Iris pigment epithelial cell (primary cell): ENCODE measurements around the gene ATG16L2.
"Not testable (repeated sequence)": the region's sequence is repeated elsewhere in the genome, so short reads cannot be mapped to it uniquely, and the experiment has no call there.

ENCODE experiments used
- DNase-seq: peaks from one replicate; pipeline ENCODE4 v3.0.0-alpha.2; 2011; ENCODE audit warnings: low read depth

The ATG16L2 gene

DNA sequence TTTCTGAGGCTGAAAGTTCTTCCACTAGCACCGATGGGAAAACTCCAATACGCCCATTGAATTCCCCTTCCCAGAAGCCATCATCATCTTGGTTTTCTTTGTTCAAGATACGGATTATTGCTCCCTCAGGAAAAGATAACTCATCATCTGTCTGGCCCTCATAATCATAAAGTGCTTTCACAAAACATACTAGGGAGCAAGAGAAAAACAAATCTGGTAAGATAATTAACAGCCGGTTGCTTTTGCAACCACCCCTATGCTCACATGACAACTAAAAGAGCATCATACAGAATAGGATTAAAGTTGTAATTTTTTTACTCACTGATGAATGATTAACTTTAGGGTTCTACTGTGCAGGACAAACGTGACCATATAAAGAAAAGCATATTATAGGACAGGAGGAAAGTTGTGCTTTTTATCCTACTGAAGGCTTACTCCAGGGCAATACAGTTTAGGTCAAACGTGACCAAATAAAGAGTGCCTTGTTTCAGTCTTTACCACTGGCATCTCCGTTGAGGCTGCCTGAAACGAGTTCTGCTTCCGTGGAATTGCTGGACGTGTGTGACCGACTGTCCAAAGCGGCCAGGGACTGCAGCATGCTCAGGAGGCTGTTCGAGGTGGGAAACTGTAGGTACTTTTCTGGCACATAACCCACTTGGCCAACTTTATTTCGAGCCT lies 28.6 kb downstream of the ATG16L2 start:
- no peak for DNase-seq

- peak; percentile 46 for DNase-seq
These were observed 30.1 kb downstream of the ATG16L2 start for GRCh38 chr11:72844356-72844755.

GRCh38 chr11:72848846-72849466 lies 34.7 kb downstream of the ATG16L2 start:
- DNase-seq = peak; percentile 60

- no peak for DNase-seq
These were observed 36.6 kb downstream of the ATG16L2 start for GRCh38 chr11:72850832-72851231.

DNA sequence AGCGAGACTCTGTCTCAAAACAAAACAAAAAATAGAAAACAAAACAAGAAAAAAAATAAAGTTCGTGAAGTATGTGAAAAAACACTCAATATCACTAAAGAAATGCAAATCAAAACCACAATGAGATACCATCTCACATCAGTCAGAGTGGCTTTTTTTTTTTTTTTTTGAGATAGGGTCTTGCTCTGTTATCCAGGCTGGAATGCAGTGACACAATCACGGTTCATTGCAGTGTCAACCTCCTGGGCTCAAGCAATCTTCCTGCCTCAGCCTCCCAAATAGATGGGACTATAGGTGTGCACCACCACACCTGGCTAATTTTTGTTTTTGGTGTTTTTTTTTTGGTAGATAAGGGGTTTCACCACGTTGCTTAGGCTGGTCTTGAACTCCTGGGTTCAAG lies 37.5 kb downstream of the ATG16L2 start:
- peak; percentile 47 for DNase-seq

DNA sequence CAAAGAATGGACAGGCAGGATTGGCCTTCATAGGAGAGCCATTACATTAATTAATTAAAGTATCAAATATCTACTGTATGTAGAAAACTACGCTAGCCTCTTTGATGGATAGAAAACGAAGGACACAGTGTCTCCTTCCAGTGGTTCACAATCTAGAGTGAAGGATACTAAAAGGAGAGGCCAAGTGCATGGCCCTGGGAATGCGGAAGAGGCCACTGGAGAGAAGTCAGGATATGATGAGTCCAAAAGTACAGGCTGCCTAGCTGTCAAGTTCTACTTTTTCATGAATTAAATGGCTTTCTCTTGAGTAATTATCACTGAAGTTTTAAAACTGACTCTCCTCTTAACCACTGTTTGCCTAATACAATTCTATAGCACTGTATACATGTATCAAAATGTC lies 41.9 kb downstream of the ATG16L2 start:
- DNase-seq = no peak

- DNase-seq = no peak
These were observed 42.5 kb downstream of the ATG16L2 start for GRCh38 chr11:72856551-72857345.

DNA sequence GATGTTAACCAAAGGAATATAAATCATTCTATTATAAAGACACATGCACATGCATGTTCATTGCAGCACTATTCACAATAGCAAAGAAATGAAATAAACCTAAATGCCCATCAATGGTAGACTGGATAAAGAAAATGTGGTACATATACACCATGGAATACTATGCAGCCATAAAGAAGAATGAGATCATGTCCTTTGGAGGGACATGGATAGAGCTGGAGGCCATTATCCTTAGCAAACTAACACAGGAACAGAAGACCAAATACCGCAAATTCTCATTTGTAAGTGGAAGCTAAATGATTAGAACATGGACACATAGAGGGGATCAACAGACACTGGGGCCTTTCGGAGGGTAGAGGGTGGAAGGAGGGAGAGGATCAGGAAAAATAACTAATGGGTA lies 44.1 kb downstream of the ATG16L2 start:
- not testable (repeated sequence) for DNase-seq

DNA sequence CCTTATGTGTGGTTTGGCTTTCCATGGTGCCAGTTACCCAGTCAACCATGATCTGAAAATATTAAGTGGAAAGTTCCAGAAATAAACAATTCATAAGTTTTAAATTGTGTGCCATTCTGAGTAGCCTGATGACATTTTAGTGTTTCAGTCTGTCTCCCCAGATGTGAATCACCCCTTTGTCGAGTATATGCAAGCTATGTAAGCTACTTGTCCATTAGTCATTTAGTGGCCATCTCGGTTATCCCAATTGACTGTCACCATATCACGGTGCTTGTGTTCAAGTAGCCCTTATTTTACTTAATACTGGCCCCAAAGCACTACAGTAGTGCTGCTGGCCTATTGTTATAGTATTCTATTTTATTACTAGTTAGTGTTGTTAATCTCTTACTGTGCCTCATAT lies 44.9 kb downstream of the ATG16L2 start:
- DNase-seq = no peak

GRCh38 chr11:72860010-72860409 lies 45.8 kb downstream of the ATG16L2 start:
- no peak for DNase-seq

DNA sequence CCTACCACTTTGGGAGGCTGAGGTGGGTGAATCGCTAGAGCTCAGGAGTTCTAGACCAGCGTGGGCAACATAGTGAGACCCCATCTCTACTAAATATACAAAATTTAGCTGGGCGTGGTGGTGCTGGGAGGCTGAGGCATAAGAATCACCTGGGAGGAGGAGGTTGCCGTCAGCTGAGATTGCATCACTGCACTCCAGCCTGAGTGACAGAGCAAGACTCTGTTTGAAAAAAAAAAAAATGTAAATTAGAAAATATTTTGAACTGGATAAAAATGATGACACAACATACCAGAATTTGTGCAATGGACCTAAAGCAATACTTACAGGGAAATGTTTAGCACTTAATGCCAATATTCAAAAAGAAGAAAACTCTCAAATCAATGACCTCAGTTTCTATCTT lies 46.4 kb downstream of the ATG16L2 start:
- peak; percentile 41 for DNase-seq

DNA sequence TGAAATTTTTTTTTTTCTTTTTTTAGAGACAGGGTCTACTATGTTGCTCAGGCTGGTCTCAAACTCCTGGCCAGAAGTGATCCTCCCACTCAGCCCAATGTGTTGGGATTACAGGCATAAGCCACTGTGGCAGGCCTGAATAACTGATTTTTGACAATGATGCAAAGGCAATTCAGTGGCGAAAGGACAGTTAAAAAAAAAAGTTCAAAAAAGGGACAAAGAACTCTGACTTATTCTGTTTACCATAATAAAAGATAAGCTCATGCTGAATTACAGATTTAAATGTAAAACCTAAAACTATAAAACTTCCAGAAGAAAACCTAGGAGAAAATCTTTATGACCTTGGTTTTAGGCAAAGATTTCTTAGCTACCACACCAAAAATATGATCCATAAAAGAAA lies 48.9 kb downstream of the ATG16L2 start:
- DNase-seq = no peak

GRCh38 chr11:72863916-72864315 lies 49.7 kb downstream of the ATG16L2 start:
- DNase-seq = no peak

- peak; percentile 82 for DNase-seq
These were observed 50.8 kb downstream of the ATG16L2 start for GRCh38 chr11:72864702-72865655.

DNA sequence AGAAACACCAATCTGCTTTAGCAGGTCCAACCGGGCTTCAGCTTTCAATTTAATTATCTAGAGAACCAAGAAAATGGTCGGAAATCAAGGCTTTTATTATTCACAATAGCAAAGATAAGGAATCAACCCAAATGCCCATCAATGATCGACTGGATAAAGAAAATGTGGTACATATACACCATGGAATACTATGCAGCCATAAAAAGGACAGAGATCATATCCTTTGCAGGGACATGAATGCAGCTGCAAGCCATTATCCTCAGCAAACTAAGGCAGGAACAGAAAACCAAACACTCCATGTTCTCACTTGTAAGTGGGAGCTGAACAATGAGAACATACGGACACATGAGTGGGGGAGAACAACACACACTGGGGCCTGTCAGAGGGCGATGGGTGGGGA lies 53.8 kb downstream of the ATG16L2 start:
- no peak for DNase-seq

DNA sequence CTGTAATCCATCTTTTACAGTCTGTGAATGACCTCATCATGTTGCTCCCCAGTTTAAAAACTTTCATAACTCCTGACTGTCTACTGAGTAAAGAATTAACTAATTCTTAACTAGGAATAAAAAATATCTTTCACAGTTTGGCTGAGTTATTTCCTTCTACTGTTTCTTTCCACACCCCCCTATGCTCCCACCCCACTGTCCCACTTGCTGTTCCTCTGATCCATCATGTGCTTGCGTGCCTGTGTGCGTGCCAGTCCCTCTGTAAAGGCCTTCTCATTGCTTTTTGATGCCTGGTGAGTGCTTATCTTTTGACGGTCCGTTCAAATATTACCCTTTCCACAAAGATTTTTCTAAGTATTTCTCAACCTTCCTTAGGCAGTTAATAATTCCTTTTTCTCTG lies 55.6 kb downstream of the ATG16L2 start:
- no peak for DNase-seq

- peak; percentile 24 for DNase-seq
These were observed 56.9 kb downstream of the ATG16L2 start for GRCh38 chr11:72871119-72871518.

GRCh38 chr11:72872012-72872411 lies 57.8 kb downstream of the ATG16L2 start:
- no peak for DNase-seq

DNA sequence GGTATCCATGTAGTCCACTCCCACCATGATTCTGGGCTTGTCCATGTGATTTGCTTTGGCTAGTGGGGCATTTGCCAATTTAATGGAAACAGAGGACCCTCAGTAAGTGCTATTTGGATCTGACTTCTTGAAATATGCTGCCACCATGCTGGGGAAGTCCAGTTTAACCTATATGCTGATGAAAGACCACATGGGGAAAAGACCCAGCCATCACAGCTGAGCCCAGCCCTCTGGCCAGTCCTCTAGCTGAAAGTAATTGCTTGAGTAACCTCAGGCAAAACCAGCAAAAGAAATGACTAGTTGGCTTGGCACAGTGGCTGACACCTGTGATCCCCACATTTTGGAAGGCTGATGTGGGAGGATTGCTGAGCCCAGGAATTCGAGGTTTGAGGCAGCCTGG lies 61.5 kb downstream of the ATG16L2 start:
- DNase-seq = no peak

DNA sequence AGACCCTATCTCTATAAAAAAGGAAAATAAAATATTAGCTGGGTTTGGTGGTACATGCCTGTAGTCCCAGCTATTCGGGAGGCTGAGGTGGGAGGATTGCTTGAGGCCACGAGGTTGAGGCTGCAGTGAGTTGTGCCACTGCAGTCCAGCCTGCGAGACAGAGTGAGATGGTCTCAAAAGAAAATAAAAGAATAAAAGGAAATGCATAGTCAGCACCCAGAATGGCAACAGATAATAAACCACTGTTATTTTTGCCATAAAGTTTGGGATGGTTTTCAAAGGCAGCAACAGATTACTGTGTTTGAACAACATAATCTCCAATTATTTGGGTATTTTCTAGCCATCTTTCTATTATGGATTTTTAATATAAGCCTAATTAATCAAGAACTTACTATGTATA lies 61.9 kb downstream of the ATG16L2 start:
- no peak for DNase-seq
